HG03280 (cell line): ENCODE measurements around the gene SESTD1.
"Not testable (repeated sequence)": the region's sequence is repeated elsewhere in the genome, so short reads cannot be mapped to it uniquely, and the experiment has no call there.

Experiments
- ATAC-seq: cut with Tn5 transposase; IDR thresholded peaks from one replicate; pipeline ENCODE4 v1.9.1; 2021; ENCODE audit warnings: mild to moderate bottlenecking, moderate library complexity; ENCODE audit not compliant: unreplicated experiment

Gene SESTD1

DNA sequence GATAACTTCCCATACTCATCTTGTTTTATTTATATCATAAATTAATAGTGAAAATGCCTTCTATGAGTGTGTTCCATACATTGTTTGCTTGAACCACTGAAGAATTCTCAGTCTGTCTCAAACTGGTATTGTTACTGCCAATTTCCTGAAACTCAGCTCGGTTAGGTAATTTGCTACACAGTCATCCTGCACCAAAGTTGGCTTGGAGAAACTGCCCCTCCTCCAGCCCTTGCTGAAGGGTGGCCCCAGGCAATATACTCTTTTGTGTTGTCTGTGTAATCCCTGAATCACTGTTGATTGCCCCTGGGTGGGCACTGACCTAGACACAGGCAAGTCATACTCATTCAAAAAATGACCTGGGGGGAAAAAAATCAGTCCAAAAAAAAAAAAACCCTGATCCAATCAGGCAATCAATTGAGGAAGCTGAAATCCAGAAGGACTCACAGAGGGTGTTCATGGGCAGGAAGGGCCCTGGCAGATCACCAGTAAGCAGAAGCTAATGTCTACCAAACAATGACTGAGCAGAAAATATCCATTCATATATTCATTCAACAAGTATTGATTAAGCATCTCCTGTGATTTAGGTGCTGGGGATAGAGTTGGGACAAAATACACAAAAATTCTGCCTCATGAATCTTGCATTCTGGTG is 3.8 kb upstream of the SESTD1 start:
- ATAC-seq: no peak

DNA sequence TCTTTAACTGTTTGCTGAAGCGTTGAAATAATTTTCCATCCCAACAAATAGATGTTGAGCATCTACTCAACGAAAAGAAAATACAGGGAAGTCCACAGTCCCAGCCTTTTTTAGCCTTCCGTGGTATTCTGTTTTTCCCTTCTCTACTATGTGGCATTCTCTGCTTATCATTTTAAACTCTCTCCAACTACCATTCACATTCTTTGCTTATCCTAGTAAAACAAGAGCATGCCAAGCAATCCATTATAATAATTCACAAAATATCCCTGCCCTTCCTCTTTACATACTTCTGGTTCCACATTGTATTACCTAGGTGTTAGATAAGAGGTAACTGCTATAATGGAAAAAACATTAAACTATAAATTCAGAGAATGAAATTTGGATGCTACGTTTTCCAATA is 1.6 kb upstream of the SESTD1 start:
- no peak for ATAC-seq

DNA sequence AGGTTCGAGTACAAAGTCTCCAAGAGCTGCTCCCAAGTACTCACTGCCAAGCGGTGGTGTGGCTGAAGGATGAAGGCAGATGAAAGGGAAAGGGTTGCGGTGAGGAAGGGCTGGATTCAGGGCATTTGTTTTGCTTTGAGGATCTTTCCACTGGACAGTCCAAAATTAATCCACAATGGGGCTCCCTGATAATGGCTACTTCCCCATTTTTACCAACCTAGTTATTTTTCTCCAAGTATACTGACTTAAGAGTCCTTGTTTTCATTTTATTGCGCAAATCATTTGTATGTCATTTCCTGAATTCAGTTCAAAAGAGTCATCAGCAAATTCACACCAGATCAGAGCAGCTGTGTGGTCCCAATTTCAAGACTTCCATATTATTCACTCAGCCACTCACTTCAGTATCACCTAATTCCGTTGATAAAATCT is 464 bp upstream of the SESTD1 start:
- ATAC-seq: no peak

DNA sequence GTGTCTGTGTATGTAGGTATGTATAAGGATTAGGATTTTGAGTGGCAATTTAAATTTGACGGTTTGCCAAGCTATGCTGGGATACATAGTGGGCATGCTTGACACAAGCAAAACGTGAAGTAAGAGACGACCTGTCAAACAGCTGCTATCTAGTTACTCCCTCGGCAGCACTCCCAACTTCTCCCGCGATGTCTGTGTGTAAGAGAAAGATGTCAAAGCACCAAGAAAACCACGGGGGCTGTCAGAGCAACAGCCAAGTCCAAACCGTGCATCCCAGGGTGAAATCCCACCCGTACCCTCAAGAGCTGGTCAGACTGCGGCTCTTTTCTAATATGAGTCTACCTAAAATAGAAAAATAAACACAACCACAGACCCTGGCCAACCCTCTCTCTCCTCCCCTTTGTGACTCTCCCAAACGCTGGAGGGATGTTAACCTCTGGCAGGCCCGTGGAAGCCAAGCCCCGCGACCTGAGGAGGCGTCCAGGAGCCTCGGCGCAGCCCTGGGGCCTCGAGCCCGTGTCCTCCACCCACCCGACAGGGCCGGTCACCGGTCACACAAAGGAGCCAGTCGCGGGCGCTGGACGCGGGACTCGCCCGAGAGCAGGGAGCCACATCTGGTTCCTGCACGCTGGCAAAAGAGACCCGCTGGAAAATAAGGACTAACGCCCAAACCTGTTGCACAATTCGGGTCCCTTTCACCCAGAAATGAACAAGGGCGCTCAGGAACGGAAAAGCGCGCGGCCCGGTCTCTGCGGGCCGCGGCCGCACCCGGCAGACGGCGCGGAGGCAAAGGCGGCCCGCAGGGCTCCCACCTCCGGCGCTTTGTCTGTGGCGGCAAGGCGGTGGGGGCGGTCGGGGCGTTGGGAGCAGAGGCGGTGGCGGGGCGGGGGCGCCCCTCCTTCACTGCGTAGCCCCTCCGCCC is 925 bp downstream of the SESTD1 start:
- ATAC-seq: peak; percentile 42

DNA sequence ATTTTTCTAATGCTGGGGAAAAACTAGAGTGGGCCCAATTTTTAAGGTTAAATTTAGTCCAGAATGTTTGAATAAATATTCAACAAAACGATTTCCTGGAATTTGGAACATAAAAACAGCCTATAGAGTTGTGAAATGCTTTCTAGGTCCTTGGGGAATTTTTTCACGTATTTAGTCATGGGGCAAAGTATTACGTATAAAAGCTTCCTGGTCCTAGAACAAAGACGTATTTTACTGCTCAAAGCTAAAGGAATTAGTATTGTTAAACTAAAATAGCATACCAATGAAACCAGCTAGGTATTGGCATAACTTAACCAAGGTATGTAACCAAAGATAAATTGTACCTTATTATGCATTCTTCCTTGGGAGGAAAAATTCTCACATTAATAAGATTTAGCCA is 1.6 kb downstream of the SESTD1 start:
- ATAC-seq: no peak

DNA sequence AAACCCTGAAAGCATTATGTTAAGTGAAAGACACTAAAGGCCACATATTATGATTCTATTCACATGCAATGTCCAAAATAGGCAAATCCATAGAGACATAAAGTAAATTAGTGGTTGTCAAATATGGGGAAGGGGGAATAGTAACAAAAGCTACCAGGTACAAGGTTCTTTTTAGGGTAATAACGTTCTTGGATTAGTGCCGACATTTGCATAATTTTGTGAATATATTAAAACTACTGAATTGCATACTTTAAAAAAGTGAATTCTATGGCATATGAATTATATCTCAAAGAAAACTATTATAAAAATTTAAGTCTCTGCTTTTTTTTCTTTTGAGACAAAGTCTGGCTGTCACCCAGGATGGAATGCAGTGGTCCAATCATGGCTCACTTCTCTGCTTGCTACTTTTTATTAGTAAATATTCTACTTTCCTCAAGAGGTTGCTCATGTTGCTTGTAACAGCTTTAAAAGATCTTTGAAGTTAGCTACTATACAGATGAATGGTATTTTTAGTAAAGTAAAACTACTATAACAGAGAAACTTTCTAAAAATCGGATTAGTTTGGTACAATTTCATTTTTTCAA is 2.5 kb downstream of the SESTD1 start:
- no peak for ATAC-seq

DNA sequence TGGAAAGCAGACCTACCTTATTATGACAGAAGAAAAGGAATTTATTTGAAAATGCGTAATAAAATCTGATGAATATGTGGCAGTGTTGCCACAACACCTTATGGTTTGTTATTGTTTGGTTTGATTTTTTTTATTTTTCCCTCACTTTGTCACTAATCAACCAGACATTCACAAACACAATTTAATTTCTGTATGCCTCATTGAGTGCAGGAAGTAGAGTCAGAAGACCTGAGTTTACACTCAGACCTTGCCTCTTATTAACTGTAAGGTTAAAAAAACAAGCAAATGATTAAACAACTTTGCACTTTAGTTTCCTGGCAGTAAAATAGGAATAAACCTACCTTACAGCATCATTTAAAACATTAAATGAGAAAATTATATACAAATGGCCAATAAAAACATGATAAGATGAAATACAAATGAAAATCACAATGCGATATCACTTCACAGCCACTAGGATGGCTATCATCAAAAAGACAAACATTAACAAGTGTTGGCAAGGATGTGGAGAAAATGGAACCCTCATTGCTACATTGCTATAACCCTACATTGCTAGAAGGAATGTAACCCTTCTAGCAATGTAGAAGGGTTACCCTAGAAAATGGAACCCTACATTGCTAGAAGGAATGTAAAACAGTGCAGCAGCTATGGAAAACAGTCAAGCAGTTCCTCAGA is 3.3 kb downstream of the SESTD1 start:
- ATAC-seq: no peak

DNA sequence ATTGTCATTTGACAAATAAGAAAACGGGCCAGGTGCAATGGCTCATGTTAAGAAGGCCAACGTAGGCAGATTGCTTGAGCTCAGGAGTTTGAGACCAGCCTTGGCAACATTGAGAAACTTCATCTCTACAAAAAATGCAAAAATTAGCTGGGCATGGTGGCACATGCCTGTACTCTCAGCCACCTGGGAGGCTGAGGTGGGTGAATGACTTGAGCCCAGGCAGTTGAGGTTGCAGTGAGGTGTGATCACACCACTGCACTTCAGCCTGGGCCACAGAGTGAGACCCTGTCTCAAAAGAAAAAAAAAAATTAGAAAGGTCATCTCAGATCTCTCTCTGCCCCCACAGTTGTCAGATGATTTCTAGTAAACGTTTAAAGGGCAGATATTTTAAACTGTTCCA is 4.4 kb downstream of the SESTD1 start:
- ATAC-seq: no peak

DNA sequence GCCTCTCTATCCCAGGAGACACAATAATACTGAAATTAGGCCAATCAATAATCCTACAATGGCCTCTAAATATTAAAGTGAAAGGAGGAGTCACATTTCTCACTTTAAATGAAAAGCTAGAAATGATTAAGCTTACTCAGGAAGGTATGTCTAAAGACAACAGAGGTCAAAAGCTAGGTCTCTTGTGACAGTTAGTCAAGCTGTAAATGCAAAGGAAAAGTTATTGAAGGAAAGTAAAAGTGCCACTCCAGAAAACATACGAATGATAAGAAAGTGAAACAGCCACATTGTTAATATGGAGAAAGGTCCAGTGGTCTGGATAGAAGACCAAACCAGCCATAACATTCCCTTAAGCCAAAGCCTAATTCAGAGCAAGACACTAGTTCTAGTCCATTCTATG is 9.5 kb downstream of the SESTD1 start:
- no peak for ATAC-seq

DNA sequence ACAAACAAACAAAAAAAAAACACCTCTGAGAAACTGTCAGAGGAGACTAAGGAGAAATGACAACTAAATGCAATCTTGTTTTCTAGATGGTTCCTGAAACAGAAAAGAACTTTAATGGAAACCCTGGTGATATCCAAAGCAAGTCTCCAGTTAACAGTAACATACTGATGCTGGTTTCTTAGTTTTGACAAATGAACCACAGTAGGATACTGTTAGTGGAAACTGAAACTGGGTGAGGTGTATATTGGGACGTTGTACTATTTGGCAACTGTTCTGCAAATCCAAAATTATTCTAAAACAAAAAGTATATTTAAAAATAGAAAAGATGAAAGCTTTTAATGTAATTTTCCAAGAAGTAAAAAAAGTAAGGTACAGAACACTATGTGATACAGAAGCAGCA is 11.4 kb downstream of the SESTD1 start:
- ATAC-seq: peak; percentile 66

DNA sequence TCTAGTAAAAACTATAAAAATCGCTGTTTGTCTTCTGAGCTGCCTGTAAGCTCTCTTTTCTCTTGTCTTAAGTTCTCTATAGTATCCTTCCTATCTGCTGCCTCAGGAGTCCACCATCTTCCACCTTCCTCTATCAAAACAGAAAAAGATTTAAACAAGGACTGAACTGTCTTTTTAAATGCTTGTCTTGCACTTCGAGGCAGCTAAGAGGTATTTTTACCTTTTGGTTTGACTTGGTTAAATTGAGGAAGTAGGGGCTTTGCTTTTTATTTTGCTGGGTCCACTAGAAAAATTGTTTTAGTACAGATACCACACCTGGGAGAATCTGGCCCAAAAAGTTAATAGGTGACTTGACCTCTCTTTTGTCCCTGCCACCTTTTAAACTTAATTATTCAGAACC is 12.2 kb downstream of the SESTD1 start:
- ATAC-seq: no peak

DNA sequence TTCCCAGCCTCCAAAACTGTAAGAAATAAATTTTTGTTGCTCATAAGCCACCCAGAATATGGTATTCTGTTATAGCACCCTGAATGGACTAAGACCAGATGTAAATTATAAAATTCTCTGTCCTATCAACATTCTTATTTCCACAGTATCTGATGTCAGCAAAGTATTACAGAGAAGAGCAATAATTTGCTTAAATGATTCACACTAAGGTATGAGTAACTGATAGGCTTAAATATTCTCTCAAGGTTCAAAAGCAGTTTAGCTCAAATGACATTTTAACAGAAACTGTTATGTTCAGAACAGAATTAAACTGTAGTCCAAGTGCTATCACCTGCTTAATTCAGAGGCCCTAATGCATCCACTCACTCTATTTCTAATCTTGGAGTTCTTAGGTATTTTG is 12.8 kb downstream of the SESTD1 start:
- no peak for ATAC-seq

DNA sequence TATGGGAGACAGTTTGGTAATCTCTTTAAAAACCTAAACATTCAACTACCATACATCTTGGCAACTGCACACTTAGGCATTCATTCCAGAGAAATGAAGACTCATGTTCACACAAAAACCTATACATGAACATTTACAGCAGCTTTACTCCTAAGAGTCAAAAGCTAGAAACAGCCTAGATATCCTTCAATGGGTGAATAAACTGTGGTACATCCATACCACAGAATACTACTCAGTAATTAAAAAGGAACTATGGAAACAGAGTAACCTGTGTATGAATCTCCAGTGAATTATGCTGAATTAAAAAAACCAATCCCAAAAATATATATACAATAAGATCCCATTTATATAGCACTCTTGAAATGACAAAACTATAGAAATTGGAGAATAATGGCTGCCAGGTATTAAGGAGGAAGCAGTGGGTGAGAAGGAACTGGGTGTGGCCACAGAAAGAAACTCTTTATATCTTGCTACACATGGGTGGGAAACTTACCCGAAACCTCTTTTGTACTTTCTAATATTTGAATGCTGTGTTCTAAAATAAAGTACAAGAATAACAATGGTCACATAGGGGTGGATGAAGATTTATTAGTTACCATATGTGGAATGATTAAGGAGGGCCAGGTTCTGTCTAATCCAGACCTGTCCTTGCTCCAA is 13.7 kb downstream of the SESTD1 start:
- ATAC-seq: no peak

DNA sequence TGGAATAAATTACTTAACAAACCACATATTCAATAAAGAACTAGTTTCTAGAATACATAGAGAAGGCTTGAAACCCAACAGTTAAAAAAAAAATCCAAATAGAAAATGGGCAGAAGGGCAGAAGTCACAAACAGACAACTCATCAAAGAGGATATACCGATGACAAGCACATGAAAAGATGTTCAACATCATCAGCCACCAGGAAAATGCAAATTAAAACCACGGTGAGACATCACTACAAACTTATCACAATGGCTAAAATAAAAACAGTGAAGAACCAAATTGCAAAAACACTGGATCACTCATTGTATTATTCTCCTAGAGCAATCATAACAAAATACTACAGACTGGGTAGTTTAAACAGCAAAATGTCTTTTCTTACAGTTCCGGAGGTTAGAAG is 14.5 kb downstream of the SESTD1 start:
- ATAC-seq: no peak

DNA sequence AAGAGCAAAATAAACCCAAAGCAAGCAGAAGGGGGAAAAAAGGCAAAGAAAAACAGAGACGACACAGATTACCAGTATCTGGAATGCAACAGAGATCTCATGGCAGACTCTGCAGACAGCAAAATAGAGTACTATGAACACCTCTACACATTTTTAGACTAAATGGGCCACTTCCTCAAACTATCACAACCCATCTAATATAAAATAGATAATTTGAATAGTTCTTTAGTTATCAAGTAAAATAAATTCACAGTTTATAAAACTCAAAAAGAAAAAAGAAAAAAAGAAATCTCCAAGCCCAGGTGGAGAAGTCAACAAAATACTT is 16.6 kb downstream of the SESTD1 start:
- peak; percentile 41 for ATAC-seq

DNA sequence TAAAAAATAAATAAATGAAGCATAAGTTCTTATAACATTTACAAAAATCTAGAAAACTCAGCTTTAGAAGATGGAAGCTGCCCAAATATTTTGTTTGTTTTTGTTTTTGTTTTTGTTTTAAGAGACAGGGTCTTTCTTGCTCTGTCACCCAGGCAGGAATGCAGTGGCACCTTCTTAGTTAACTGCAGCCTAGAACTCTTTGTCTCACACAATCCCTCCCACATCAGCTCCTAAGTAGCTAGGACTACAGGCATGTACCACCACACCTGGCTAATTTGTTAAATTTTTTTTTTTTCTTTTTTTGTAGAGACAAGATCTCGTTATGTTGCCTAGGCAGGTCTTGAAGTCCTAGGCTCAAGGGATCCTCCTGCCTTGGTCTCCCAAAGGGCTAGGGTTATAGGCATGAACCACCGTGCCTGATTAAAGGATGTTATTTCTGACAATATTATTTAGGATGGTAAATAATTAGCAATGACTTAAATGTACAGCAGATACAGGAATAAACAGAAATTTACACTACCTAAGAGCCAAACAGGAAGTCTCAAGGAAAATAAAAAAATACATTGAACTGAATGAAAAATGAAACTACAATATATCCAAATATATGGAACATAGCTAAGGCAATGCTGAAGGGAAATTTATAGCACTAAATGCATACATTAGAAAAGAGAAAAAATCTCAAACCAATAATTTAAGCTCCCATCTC is 17.2 kb downstream of the SESTD1 start:
- ATAC-seq: peak; percentile 75

DNA sequence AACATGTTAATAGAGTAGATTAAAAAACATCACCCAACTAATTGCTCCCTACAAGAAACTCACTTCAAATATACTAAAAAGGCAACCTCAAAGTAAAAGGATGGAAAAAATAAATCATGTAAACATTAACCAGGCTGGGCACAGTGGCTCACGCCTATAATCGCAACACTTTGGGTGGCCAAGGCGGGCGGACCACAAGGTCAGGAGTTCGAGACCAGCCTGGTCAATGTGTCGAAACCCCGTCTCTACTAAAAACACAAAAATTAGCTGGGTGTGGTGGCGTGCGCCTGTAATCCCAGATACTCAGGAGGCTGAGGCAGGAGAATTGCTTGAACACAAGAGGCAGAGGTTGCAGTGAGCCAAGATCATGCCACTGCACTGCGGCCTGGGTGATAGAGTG is 18.8 kb downstream of the SESTD1 start:
- not testable (repeated sequence) for ATAC-seq

DNA sequence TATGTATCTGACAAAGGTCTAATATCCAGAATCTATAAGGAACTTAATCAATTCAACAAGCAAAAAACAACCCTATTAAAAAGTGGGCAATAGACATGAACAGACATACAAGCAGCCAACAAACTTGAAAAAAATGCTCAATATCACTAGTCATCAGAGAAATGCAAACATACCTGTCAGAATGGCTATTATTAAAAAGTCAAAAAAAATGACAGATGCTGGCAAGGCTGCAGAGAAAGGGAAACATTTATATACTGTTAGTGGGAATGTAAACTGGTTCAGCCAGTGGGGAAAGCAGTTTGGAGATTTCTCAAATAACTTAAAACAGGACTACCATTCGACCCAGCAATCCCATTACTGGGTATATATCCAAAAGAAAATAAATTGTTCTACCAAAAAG is 21.6 kb downstream of the SESTD1 start:
- no peak for ATAC-seq

DNA sequence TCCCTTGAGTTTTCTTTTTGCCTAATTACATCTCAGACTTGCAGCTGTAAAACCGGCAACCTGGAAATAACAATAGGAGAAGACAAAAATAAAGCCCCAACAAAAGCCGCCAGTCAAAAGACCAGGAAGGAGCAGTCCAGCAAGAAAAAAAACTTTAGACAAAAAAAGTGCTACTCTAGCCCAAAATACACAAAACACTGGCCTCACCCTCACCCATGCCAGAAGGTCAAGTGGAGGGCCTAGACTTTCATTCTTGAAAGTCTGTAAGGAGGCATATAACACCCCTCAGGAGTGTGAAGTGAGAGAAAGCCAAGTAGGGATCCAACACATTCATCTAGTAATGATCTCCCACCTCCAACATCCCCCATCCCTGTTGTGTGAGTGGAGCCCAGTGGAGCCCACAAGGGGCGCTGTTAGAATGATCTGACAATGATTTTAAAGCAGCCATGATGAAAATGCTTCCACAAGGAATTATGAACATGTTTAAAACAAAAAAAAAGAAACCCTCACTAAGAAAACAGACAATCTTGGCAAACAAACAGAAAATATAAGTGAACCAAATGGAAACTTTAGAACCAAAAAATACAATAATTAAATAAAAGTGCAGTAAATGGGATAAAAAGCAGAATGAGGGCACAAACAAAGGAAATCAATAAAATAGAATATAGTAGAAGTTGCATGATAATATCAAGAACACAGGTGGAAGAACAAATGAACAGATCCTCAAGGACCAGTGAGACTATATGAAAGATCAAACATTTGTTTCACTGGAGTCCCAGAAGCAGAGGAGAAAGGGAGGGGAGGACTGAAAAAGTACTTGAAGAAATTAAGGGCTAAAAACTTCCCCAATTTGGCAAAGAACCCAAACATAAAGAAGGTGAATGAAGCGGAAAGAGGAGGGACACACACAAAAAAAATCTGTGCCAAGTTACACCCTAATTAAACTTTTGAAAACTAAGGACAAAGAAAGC is 23.9 kb downstream of the SESTD1 start:
- ATAC-seq: no peak
